GM12874 (cell line): Measurements from ENCODE around the gene RFC3.

ENCODE experiments used
- TF ChIP-seq, protein P1 (sequence below): IDR thresholded peaks from 2 replicates; pipeline ENCODE4 v1.5.1; 2011; ENCODE audit warnings: low read depth, mild to moderate bottlenecking, control low read depth, low read length, moderate library complexity; ENCODE audit not compliant: insufficient read depth

Gene RFC3

DNA sequence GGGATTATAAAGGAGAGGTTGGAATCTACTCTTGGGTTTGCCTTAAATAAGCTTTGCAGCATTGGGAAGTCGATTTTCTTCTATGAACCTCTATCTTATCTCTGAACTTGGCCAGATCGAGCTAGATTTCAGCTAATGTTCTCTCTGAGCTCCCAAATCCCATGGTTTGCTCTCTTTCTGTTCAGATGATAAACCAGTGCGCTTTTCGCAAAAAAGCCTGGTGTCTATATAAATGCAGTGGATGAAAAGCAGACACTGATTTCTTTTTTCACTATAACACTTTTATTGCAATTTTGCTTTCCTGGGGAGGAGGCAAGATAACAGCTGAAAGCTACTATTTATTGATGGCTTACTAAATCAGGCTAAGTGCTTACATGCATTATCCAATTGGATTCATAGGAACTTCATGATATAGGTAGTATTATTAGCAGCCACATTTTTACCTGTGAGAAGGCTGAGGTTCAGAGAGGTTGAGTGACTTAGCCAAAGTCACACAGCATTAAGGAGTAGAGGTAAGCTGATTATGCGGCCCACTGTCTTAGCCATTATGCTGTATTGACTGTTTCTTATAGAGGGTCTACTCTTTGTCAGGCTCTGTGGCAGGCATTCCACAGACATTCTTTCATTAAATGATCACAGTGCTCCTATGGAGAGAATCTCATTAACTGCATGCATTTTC, 58.9 kb downstream of the RFC3 start:
- TF ChIP-seq, protein P1, sequence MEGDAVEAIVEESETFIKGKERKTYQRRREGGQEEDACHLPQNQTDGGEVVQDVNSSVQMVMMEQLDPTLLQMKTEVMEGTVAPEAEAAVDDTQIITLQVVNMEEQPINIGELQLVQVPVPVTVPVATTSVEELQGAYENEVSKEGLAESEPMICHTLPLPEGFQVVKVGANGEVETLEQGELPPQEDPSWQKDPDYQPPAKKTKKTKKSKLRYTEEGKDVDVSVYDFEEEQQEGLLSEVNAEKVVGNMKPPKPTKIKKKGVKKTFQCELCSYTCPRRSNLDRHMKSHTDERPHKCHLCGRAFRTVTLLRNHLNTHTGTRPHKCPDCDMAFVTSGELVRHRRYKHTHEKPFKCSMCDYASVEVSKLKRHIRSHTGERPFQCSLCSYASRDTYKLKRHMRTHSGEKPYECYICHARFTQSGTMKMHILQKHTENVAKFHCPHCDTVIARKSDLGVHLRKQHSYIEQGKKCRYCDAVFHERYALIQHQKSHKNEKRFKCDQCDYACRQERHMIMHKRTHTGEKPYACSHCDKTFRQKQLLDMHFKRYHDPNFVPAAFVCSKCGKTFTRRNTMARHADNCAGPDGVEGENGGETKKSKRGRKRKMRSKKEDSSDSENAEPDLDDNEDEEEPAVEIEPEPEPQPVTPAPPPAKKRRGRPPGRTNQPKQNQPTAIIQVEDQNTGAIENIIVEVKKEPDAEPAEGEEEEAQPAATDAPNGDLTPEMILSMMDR = no peak

DNA sequence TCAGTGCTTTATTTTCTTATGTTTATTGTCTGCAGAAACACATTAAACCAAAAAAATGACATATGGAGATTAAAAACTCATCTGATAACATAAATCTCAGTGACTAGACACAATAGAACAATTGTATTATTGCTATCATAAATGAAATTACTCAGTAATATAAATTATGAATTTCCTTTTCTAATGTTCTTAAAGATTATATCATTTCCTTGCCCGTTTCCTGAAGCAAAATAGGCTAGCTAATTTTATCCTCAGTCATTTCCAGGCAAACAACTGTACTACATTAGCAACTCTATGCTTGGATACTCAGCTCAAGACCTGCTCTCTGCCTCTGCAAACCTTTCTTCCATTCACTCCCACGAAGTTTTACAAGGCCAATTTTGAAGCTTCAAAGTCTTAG, 61.2 kb downstream of the RFC3 start:
- TF ChIP-seq, protein P1 = no peak

DNA sequence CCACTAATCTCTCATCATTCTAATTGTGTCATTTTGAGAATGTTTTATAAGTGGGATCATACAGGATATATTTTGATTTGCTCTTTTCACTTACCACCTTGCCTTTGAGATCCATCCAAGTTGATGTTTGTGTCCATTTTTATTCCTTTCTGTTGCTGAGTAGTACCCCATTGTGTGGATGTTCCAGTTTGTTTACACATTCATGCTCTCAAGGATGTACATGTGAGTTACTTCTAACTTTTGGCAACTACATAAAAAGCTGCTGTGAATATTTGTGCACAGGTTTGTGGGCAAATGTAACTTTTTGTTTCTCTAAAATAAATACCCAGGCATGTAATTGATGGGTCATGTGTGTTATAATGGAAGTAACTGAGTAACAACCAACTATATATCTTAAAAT, 64.9 kb downstream of the RFC3 start:
- TF ChIP-seq, protein P1 = no peak

DNA sequence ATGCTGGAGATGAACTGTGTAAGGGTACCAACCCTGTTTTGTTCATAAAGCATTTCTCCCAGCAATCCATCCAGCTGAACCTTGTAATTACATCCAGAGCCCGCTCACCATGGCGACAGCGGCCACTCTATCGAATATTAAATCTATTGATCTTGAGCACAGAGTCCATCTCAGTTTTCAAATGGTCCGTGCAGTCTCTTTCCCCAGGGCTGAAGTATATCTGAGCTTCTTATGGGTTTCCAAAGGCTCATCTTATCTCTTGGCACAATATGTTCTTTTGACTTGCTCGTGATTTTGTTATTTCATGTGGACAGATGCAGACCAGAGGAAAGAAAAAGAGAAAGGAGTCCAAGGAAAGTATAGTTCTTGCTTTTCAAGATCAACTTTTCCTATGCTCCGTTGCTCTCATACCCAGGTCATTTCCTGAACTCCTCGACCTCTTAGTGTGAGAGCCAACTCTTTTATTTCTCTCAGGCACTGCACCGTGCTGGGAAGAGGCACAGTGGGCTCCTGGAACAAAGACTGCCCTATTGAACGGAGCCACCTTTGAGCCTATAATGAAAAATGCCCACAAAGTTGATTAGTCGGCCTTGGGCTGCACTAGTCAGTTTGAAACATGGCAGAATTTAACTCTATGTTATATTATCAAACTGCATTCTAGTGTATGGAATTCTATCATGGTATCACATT, 66.7 kb downstream of the RFC3 start:
- TF ChIP-seq, protein P1 = no peak
